CD4-positive, alpha-beta T cell treated with Interleukin-1 beta for 1 hour (primary cell): ENCODE results near the gene MSRB3.

ENCODE experiments used
- DNase-seq, 2 donors: peaks; one replicate each; pipeline ENCODE4 v3.0.0-alpha.2; 2020 to 2022

The MSRB3 gene

DNA sequence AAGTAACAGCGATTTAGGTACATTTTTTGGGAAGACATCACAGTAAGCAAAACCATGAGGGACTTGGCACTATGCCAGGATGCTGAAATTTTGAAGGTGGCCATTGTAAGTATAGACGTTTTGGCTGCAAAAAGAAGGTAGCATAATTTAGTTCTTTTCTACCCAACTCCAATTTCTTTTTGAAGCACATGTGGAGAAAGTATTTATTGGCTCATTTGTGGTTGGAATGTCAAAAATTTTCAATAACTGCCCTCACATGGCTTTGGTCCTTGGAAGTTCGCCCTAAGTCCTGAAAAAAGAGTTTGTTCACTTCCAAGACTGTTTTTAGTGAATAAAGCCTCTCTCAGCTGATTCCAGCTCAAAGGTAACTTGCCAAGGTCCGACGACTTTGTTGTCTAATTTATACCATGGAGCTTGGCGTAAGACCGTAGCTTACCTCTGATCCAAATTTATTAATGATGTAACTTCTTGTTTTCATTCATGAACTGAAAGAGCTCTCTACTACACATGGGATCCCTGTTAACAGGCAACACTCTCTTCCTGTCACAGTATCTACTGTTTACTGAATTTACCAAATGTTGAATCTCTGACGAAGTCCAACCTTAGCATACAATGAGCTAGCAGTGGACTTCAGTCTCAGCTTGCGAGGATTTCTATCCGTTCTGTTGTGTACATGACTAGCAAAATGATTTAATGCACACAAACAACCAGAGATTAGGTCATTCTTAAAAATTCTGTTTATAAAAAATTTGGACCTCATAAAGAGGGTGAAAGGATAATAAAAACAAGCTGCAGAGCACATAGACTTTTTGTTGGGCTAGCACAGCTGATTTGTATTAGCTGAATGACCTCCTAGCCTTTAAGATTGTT lies 49.0 kb downstream of the MSRB3 start:
- no peak for DNase-seq

DNA sequence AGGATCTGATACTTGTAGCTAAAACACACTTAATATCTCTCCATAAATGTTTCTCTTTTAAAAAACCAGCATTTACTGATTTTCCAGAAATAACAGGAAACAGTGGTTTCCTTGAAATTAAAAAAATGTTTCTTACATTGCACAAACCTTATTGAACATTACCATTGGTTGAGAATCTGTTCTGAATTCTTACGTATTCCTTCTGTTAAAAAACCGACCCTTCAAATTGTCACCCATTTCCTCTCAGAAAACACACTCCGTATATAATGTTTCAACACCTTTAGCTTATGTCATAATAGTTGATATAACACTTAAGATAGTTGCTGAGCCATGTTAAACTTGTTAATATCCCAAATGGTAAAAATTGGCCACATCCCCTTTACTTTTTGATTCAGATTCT lies 51.2 kb downstream of the MSRB3 start:
- no peak for DNase-seq

DNA sequence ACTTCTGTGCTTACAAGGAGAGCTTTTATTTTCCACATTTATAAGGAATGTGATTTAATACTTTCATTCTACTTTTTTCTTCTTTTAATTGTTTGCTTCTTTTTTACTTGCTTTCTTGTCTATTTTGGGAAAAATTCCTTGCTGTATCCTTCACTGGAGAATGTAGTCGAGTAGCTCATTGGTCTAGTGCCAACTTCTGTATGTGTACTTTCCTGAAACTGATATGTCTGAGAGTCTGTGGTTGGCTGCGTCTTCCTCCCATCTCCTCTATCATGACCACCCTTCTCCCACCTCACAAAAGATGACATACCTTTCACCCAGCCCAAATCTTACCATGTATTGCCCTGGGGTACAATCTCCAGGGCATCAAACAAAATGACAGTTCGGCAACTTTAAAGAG lies 51.8 kb downstream of the MSRB3 start:
- no peak for DNase-seq

DNA sequence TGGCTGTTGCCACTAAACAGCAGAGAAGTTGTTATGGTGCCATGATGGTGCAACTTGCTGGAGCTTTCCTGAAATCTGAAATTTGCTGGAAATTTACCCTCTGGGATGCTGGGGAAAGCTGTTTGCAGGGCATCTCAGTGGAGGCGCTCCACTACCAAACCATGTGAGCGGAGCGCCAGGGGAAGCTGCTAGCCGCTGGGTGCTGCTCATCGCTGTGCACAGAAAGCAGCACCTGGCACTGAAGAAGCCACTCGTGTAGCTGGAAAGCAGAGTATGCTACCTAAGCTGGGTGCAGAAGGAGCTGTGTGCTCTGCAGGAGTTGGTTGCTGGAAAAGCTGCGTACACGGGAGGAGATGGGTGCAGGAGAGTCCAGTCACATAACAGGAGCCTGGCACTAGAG lies 53.0 kb downstream of the MSRB3 start:
- no peak for DNase-seq

DNA sequence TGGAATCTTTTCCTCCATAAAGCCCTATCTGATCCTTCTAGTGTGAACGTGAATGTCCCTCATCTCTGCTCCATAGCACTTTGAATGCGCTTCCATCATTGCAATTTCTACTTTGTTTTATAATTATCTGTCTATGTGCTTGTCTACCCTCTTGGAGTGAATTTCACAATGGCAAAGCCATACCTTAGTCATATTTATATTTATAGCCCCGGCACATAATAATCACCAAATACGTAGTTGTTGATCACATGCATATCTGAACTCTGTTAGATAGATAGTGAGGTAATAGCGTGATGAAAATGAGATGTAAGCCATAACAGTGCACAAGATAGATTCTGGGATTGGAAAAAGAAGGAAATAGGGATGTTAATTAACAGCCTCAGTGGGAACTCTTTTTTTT lies 55.2 kb downstream of the MSRB3 start:
- DNase-seq: no peak

DNA sequence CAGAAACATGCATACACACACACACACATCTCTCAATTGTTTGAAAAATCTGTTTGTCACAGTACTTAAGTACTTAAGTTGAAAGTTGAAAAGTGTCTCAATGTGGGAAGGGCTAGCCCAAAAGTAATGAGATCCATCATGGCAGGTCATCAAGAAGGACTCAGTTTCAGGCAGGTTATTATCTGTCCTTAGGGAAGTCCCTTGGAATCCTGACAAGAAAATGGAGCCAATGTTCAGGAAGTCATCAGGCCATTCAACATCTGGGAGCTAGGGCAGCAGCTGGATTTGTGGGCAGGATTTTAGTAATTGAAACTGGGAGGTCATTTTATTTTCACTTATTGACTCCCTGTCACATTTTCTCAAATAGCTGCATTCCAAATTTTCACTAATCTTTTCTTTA lies 56.0 kb downstream of the MSRB3 start:
- DNase-seq: no peak

DNA sequence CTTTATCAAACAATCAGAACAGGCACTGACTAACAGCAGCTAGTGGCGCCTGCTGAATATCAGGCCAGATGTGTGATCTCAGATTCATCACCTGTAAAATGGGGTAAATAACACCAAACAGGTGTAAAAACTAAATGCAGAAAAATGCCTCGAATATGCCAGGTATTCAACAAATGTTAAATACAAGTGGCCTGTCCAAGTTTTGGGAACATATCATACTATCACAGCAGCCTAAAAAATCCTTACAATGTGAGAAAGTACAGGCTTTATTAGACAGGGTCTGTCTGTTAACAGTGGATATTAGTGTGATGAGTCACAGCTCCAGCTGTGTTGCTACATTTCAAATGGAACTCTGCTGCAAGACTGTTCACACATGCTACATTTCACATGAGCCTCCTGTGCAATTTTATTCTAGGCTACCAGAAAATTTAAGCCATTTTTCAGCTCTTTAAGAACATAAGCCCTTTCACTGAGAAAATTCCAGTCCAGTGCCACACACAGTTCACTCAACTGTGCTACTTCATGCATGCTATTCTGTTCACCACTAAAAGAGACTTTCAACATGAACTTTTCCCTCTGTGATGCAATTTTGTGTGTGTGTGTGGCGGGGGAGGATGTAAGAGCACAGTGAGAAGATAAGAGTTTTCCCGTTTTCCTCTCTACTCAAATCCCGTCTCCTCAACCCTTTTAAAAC lies 56.7 kb downstream of the MSRB3 start:
- no peak for DNase-seq

DNA sequence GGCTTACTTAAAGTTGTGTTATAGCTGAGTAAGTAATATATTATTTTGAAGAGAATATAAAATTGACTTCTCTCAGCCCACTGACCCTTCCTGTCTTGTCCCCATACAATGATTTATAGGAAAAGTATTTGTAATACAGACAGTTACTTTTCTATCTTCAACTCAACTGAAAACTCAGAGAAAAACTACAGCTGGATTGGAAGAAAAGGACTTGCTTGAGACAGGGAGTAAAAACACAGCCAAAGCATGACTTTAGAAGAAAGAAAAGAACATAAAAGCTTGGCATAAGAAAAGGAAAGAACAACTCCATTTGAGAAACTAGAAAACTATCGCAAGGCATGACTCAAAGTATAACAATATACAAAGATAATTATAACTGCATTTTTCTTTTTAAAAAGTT lies 57.5 kb downstream of the MSRB3 start:
- DNase-seq: no peak

DNA sequence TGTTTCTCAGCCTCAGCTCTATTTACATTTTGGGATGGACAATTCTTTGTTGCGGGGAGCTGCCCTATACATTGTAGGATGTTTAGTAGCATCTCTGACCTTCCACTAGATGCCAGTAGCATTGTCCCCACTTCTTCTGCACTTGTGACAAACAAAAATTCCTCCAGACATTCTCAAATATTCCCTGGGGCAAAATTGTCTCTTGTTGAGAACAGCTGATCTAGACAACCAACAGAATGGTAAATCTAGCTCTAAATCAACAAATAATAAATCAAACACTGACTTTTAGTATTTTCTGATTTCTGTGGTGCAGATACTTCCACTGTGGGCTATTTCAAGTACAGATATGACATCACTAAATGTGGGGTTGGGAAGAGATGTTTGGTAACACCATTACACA lies 60.7 kb downstream of the MSRB3 start:
- no peak for DNase-seq

DNA sequence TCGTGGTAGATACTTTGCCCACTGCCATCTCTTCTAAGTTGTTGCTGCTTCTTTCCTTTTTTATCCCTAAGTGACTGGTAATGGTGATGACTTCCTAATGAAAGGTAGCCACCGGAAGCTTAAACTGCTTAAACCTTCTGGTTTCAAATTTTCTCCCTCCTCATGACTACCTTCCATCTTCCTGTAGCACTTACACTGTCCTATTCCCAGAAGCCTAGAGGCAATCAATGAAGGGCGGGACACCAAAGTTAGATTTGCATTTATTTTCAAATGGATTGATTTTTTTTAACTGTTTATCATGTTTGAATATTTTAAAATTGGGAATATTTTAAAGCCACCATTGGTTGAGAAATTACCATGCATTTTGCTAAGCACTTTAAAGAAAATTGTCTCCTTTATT lies 64.7 kb downstream of the MSRB3 start:
- DNase-seq: no peak

DNA sequence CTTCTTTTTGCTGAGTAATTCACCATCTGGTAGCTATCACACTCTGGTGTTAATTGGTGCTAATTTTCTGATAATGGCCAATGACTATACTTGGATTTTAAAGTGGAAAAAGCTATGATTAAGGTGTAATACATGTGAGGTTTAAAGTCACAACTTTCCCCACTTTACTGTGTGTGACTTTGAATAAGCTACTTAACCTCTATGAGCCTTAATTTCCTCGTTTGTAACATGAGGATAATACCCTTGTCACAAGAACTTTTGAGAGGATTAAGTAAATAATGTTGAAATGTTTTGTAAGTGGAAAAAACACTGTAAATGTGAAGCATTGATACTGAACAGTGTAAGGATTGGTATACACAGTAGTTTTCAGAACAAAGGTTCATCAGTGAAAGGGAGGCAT lies 65.3 kb downstream of the MSRB3 start:
- no peak for DNase-seq

DNA sequence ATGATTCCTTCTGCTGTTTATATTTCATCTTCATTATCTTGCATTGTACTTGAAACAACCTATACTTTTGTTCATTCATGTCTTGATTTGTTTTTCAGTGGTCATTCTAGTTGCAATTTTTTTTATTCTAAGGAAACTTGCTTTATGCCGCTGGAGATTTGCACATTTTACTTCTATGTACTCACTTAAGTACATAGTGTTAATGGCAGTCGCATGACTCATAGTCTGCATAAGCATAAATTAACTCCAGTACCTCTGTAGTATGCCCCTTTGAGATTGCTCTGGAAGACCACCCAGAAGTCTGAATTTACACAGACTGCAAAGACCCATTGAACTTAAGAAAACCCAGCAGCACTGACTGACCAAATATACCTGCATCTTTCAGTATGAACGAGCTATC lies 77.0 kb downstream of the MSRB3 start:
- no peak for DNase-seq

DNA sequence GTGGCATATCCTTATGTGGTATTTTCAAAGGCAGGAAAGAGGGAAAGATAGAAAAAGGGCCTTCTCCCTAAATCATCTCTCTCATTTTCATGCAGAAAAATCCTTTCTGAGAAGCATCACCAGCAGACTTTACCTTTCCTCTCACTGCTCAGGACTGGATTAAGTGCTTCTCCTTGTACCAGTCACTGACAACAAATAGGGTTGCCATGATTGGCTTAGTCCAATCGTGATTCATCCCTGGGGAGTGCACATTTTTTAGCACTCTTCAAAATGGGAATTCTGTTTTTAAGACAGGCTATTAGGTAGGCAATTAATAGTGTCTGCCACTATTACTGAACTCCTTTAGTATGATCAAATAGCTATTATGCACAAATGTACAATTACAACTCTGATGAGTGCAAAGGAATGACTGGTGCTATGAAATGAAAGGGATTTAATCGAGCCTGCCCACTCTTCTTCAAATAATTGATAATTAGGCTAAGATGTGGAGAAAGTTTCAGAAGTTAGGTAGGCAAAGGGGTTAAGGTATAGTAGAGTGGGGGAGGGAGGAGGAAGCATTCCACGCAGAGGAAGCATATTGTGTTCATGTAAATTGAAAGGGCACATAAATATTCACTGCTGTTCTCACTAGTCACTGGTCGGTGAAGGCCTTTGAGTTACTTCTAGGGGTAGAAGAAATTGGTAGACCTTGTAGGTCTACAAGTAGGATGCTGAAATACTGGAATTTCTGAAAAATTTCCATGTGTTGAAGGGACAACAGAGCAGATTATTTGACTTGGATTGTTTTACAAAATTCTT lies 84.0 kb downstream of the MSRB3 start:
- no peak for DNase-seq

DNA sequence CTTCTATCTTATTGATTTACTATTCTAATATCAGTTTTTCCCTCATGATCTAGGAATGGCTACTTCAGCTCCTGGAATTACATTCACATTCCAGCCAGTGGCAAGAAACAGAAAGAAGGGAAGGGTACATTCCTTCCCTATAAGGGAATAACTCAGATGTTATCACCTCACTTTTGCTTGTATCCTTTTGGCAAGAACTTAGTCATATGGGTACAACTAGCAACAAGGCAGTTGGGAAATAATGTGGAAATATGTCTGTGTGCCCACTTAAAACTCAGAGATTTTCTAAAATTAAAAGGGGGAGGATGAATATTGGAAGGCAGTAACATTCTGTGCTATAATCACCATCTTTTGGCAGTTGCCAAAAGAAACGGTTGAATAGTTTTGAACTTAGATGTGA lies 85.6 kb downstream of the MSRB3 start:
- no peak for DNase-seq

DNA sequence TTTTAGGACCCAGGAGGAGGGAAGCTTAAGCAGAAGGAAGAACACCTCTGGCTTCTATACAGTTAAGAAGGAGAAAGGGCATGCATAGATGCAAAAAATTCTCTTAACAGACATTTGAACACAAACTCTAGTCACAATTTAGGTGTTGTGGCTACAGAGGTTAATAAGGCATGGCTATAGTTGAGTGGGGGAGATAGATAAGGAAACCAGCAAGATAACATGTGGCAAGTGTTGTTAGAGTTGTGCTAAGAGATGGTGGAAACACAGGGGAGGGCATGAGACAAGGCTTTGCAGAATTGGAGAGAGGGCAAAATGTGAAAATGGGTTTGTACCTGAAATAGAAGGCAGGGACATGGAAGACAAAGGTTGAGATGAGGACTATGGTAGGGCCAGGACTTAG lies 88.9 kb downstream of the MSRB3 start:
- DNase-seq: no peak

DNA sequence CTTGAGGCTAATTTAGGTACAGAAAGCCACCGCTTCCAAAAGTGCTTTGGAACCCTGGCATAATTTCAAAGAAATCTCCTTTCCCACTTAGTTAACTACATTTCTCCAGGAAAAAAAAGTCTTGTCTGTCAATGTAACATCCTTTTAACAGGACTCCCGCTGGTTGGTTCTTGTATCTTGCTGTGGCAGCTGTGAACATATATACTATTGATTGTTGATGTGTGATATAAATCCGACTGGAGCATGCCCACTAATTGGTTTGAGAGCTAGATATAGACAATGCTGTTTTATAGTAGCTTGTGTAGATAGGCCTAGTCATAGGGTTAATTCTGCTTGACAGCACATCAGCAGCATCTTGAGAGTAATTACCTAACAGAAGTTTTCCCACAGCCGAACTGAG lies 89.6 kb downstream of the MSRB3 start:
- no peak for DNase-seq

DNA sequence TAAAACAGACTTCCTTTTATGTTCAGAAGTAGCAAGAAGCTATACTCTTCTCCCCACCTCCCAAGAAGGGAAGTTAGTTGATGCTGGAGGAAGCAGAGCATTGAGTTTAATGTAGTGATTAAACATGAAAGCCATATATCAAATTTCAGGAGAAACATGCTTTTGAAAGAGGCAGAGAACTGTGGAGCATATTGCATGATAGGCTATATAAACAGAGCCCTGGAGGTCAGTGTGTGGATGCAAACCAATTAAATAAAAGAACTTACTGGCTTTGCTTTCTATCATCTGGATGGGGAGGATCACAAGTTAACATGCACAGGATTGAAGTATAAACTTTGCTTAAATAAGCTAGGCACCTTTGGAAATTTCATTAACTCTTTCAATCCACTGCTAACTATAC lies 94.1 kb downstream of the MSRB3 start:
- DNase-seq: no peak

DNA sequence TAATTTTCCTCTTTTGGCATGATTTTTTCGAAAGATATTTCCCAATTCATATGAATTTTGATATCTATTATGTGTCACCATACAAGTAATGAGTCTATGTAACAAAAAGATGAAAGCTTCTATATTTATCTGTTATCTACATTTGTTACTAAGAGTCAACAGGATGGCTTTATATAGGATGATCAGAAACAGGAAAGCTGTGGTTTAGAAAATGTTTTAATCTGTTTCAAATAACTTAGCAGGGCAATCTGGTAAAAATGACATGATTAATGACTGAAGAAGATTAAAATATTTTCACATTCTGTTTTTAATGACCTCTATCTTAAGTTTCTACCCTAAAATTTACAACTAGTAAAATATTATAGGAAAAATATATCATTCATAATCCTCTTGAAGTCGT lies 105.8 kb downstream of the MSRB3 start:
- no peak for DNase-seq

DNA sequence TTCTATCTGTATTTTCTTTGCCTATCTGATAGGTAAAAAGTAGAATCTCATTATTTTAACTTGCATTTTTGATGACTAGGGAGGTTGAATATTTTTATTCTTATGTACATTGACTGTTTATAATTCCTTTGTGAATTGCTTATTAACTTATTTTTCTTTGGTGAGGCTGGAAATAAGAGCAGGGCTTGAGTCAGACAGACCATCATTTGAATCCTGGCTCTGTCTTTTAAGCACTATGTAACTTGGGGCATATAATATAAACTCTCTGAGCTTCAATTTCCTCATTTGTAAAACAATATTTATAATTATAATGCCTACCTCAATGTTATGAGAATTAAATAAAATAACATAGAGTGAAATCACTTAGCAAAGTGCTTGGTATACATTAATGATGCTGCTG lies 108.9 kb downstream of the MSRB3 start:
- no peak for DNase-seq

DNA sequence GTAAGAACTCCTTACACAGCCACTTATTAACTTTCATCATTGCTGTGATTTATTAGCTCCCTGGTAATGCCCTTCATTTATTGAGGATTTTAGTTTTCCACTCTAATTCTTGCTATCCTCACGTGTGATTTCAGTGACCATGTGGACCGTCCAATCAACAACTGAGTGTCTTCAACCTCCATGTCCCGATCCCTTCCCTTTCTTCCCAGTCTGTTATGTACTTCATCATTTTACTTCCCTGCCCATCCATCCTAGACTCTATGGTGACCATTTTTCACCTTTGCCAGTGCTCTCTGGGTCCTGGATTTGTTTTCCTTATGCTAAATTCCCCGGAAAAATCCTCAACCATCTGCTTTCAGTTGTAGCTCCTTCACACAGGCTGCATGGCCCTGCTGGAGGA lies 111.0 kb downstream of the MSRB3 start:
- no peak for DNase-seq

DNA sequence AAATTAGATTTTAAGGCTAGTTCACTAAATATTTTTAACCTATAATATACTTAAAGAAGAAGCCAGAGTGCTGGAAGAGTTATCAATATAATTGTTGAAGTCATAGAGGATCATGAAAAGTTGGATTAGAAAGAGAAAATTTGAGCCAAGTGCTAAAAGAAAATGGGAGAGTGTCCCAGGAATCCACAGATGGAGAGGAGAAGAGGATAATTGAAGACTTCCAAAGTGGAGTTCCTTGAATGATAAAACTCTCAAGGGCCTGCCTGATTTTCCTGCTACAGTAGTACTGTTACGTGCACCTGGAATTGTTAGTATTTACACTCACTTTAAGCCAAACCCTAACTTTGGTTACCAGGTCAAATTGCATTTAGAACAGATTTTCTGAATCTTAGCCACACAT lies 113.2 kb downstream of the MSRB3 start:
- no peak for DNase-seq

DNA sequence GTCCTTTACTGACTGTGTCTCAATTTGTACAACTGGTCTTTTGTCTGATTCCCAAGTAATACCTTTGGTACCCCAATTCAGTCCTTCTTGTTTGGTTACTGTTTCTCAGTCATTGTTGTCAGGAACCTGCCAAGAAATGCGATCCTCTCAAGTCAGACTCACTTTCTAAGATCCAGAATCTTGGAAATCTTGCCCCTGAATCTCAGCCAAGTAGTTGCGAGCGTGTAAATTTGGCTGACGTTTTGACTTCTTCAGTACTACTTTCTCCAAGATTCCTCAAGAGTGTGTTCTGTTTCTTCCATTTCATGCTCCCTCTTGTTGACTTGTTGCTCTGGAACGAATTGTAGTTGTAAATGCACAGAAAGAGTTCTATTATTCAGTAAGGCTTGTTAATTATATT lies 114.0 kb downstream of the MSRB3 start:
- no peak for DNase-seq

DNA sequence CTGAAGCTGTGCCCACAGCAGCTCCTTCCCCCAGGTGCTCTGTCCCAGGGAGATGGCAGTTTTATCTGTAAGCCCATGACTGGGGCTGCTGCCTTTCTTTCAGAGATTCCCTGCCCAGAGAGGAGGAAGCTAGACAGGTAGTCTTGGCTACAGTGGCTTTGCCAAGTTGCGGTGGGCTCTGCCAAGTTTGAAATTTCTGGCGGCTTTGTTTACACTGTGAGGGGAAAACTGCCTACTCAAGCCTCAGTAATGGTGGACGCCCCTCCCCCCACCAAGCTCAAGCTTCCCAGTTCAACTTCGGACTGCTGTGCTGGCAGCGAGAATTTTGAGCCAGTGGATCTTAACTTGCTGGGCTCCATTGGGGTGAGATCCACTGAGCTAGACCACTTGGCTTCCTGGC lies 124.7 kb downstream of the MSRB3 start:
- DNase-seq: no peak
